RWPE2 (cell line): Measurements from ENCODE around the gene CCDC68.

Source experiments
- ATAC-seq: fragments of 200-7000 bp; cut with Tn5 transposase; 3 replicates; pipeline ENCODE4 v1.9.1; 2021; ENCODE audit warnings: low read depth
- DNase-seq: peaks from one replicate; pipeline ENCODE4 v3.0.0-alpha.2; 2020; ENCODE audit warnings: low spot score
- H3K27ac ChIP-seq: fragments of 450-650 bp; 2 replicates; pipeline ENCODE4 v1.5.1; 2017; ENCODE audit warnings: mild to moderate bottlenecking; ENCODE audit not compliant: poor library complexity, severe bottlenecking
- H3K27me3 ChIP-seq: fragments of 250-450 bp; sonication (Bioruptor Pico); 2 replicates; pipeline ENCODE4 v1.5.1; 2021; ENCODE audit warnings: mild to moderate bottlenecking, moderate library complexity; ENCODE audit not compliant: insufficient read depth, poor library complexity, severe bottlenecking
- H3K36me3 ChIP-seq: fragments of 250-450 bp; sonication (Bioruptor Pico); 2 replicates; pipeline ENCODE4 v1.5.1; 2020; ENCODE audit warnings: low read depth, mild to moderate bottlenecking, moderate library complexity
- H3K4me1 ChIP-seq: fragments of 250-450 bp; sonication (Bioruptor Pico); 2 replicates; pipeline ENCODE4 v1.5.1; 2021; ENCODE audit warnings: mild to moderate bottlenecking, moderate library complexity; ENCODE audit not compliant: insufficient read depth, poor library complexity, severe bottlenecking
- H3K4me3 ChIP-seq: fragments of 250-450 bp; sonication (Bioruptor Pico); 2 replicates; pipeline ENCODE4 v1.5.1; 2021; ENCODE audit warnings: mild to moderate bottlenecking, moderate library complexity; ENCODE audit not compliant: severe bottlenecking
- H3K9me3 ChIP-seq: fragments of 250-450 bp; sonication (Bioruptor Pico); 2 replicates; pipeline ENCODE4 v1.5.1; 2021; ENCODE audit warnings: mild to moderate bottlenecking, moderate library complexity; ENCODE audit not compliant: severe bottlenecking
- CTCF ChIP-seq: fragments of 450-650 bp; IDR thresholded peaks from one replicate; pipeline ENCODE4 v1.5.1; 2017; ENCODE audit warnings: mild to moderate bottlenecking, moderate library complexity; ENCODE audit not compliant: poor library complexity, severe bottlenecking

Gene CCDC68

GRCh38 chr18:54984908-54985307 lies 25.6 kb upstream of the CCDC68 start:
- H3K4me3 ChIP-seq = no peak overlapping the region

GRCh38 chr18:54983791-54984190 lies 24.5 kb upstream of the CCDC68 start:
- no peak for TF ChIP-seq CTCF
- DNase-seq (no peak), ATAC-seq (no peak)
- no peaks in the 10 kb centered on the region for H3K4me1 ChIP-seq
- no peaks in the 10 kb centered on the region for H3K27me3 ChIP-seq
- H3K4me3 ChIP-seq = no peak overlapping the region
- H3K9me3 ChIP-seq = no peaks in the 10 kb centered on the region
- H3K27ac ChIP-seq = no peak overlapping the region
- no peaks in the 10 kb centered on the region for H3K36me3 ChIP-seq

More at GRCh38 chr18:54984908-54985307, 25.6 kb upstream of the CCDC68 start:
- H3K36me3 ChIP-seq = no peaks in the 10 kb centered on the region
- H3K27me3 ChIP-seq = no peaks in the 10 kb centered on the region
- DNase-seq (no peak), ATAC-seq (no peak)
- no peaks in the 10 kb centered on the region for H3K4me1 ChIP-seq
- TF ChIP-seq CTCF = no peak
- no peak overlapping the region for H3K27ac ChIP-seq
- H3K9me3 ChIP-seq = no peaks in the 10 kb centered on the region

GRCh38 chr18:54983041-54983686 lies 23.9 kb upstream of the CCDC68 start:
- H3K4me3 ChIP-seq = no peak overlapping the region
- DNase-seq (no peak), ATAC-seq (peak; percentile 74)
- no peaks in the 10 kb centered on the region for H3K36me3 ChIP-seq
- H3K27me3 ChIP-seq = no peaks in the 10 kb centered on the region
- no peak overlapping the region for H3K27ac ChIP-seq
- H3K9me3 ChIP-seq = no peaks in the 10 kb centered on the region
- no peaks in the 10 kb centered on the region for H3K4me1 ChIP-seq
- TF ChIP-seq CTCF = peak; percentile 69

GRCh38 chr18:54981076-54981475 lies 21.8 kb upstream of the CCDC68 start:
- ATAC-seq = no peak
- no peak for TF ChIP-seq CTCF
- H3K4me3 ChIP-seq = no peak overlapping the region

GRCh38 chr18:54975598-54975997 lies 16.3 kb upstream of the CCDC68 start:
- H3K27me3 ChIP-seq = no peaks in the 10 kb centered on the region
- no peaks in the 10 kb centered on the region for H3K4me1 ChIP-seq
- no peaks in the 10 kb centered on the region for H3K36me3 ChIP-seq
- DNase-seq (no peak), ATAC-seq (no peak)
- no peak overlapping the region for H3K4me3 ChIP-seq
- H3K9me3 ChIP-seq = no peaks in the 10 kb centered on the region
- H3K27ac ChIP-seq = no peak overlapping the region
- no peak for TF ChIP-seq CTCF

More at GRCh38 chr18:54981076-54981475, 21.8 kb upstream of the CCDC68 start:
- Histone ChIP-seq H3K27me3 (no peaks in the 10 kb centered on the region), H3K9me3 (no peaks in the 10 kb centered on the region), H3K36me3 (no peaks in the 10 kb centered on the region), H3K27ac (no peak overlapping the region), H3K4me1 (no peaks in the 10 kb centered on the region)
- DNase-seq = no peak
